Posterior vena cava (tissue), 2 donors: ENCODE measurements around the gene GPR142. TPM values are rescaled to one million over a fixed set of nuclear protein-coding genes. Genes with fewer than 3 reads are reported as not detected.

Source experiments
- DNase-seq: peaks from one replicate; pipeline ENCODE4 v3.0.0-alpha.2; 2020; ENCODE audit warnings: low spot score
- intact Hi-C, 2 donors: fragments of 100-400 bp; cut with DNase I; formaldehyde crosslinking; loops; one replicate each; pipeline versions ENCODE4 v1.14.1 to v1.14.2; 2022 to 2023
- total RNA-seq, 2 donors: library from RNA; stranded (reverse); fragmentation: NEBNext Ultra II Directional; extraction: Animal tissue kit (Norgen Biotek cat#: 25700); gene quantifications; one replicate each; pipeline ENCODE4 v1.2.1, GENCODE V29; 2021
- donor health status: DM: yes; HTN: yes; CAD: no.
- donor health status: DM: yes; HTN: yes; CAD: no.

GPR142 gene
- total RNA-seq, 2 donors from 2014 or later, result 0.14 TPM; not detected in 1

- intact Hi-C loops, result no loop called here
- no peak for DNase-seq
Measured at GRCh38 chr17:74362810-74363498, 4.4 kb upstream of the GPR142 start.

GRCh38 chr17:74368341-74369081, 1.2 kb downstream of the GPR142 start:
- intact Hi-C loops, result no loop called here
- DNase-seq, result peak; percentile 92

- peak; percentile 90 for DNase-seq
- intact Hi-C loops, result no loop called here
Measured at GRCh38 chr17:74369221-74369620, 1.9 kb downstream of the GPR142 start.

- intact Hi-C loops, result no loop called here
- DNase-seq, result no peak
Measured at GRCh38 chr17:74369665-74370490, 2.6 kb downstream of the GPR142 start.

- intact Hi-C loops, result no loop called here
- no peak for DNase-seq
Measured at GRCh38 chr17:74371653-74372147, 4.4 kb downstream of the GPR142 start.

- intact Hi-C loops, result no loop called here
Measured at GRCh38 chr17:74372426-74372825, 5.1 kb downstream of the GPR142 start.

GRCh38 chr17:74373838-74374606, 6.7 kb downstream of the GPR142 start:
- intact Hi-C loops, result no loop called here
- no peak for DNase-seq

More at GRCh38 chr17:74372426-74372825, 5.1 kb downstream of the GPR142 start:
- no peak for DNase-seq

GRCh38 chr17:74374858-74375257, 7.6 kb downstream of the GPR142 start:
- intact Hi-C loops, result loop anchor here in 1 of 2 donors (5.0 kb wide), 1 partner anchor 82 kb away; no protein-coding TSS in a partner anchor
- no peak for DNase-seq

GRCh38 chr17:74379495-74380085, 12.3 kb downstream of the GPR142 start:
- DNase-seq, result peak; percentile 97
- intact Hi-C loops, result loop anchor here (2.0 to 5.0 kb wide), 2 partner anchors 78 to 79 kb away; no protein-coding TSS in a partner anchor

- intact Hi-C loops, result no loop called here
- no peak for DNase-seq
Measured at GRCh38 chr17:74380086-74380958, 13.0 kb downstream of the GPR142 start.

- intact Hi-C loops, result no loop called here
- DNase-seq, result no peak
Measured at GRCh38 chr17:74380959-74381808, 13.9 kb downstream of the GPR142 start.

- DNase-seq, result no peak
- intact Hi-C loops, result no loop called here
Measured at GRCh38 chr17:74383141-74383540, 15.8 kb downstream of the GPR142 start.

GRCh38 chr17:74385201-74385600, 17.9 kb downstream of the GPR142 start:
- intact Hi-C loops, result no loop called here
- no peak for DNase-seq

- no peak for DNase-seq
- intact Hi-C loops, result no loop called here
Measured at GRCh38 chr17:74386386-74386785, 19.1 kb downstream of the GPR142 start.

GRCh38 chr17:74387365-74388218, 20.3 kb downstream of the GPR142 start:
- intact Hi-C loops, result no loop called here
- DNase-seq, result no peak
